NB4 (cell line): Measurements from ENCODE around the gene ZMYND10.

Experiments used
- MAX ChIP-seq: IDR thresholded peaks from 2 replicates; pipeline ENCODE4 v1.6.1; 2011; ENCODE audit warnings: low read depth, low read length
- POLR2A ChIP-seq: IDR thresholded peaks from 2 replicates; pipeline ENCODE4 v1.6.1; 2011; ENCODE audit warnings: mild to moderate bottlenecking; ENCODE audit not compliant: insufficient read length; ENCODE audit errors: extremely low read depth
- TF ChIP-seq, protein P1 (sequence below): IDR thresholded peaks from one replicate; pipeline ENCODE4 v1.5.1; 2012; ENCODE audit warnings: low read depth, low read length

GRCh38 chr3:50331364-50331907 lies 14.1 kb downstream of the ZMYND10 start:
- TF ChIP-seq, protein P1, sequence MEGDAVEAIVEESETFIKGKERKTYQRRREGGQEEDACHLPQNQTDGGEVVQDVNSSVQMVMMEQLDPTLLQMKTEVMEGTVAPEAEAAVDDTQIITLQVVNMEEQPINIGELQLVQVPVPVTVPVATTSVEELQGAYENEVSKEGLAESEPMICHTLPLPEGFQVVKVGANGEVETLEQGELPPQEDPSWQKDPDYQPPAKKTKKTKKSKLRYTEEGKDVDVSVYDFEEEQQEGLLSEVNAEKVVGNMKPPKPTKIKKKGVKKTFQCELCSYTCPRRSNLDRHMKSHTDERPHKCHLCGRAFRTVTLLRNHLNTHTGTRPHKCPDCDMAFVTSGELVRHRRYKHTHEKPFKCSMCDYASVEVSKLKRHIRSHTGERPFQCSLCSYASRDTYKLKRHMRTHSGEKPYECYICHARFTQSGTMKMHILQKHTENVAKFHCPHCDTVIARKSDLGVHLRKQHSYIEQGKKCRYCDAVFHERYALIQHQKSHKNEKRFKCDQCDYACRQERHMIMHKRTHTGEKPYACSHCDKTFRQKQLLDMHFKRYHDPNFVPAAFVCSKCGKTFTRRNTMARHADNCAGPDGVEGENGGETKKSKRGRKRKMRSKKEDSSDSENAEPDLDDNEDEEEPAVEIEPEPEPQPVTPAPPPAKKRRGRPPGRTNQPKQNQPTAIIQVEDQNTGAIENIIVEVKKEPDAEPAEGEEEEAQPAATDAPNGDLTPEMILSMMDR, result no peak
- no peak for TF ChIP-seq POLR2A
- no peak for TF ChIP-seq MAX
